Neural progenitor cell (in vitro differentiated cells): Measurements from ENCODE around the gene ACYP2.

Experiments used
- CTCF ChIP-seq: fragments of 200-600 bp; sonication (generic); IDR thresholded peaks from 2 replicates; pipeline ENCODE4 v1.5.1; 2017; ENCODE audit warnings: antibody characterized with exemption, mild to moderate bottlenecking
- EZH2 ChIP-seq: fragments of 200-600 bp; sonication (generic); IDR thresholded peaks from 2 replicates; pipeline ENCODE4 v1.6.1; 2017; ENCODE audit warnings: antibody characterized with exemption, mild to moderate bottlenecking, moderate library complexity
- EZH2phosphoT487 ChIP-seq: fragments of 200-600 bp; sonication (generic); IDR thresholded peaks from 2 replicates; pipeline ENCODE4 v1.6.1; 2017; ENCODE audit warnings: antibody characterized with exemption

- TF ChIP-seq CTCF (no peak), EZH2phosphoT487 (no peak), EZH2 (no peak)
Measured at GRCh38 chr2:54079331-54079730, 36.1 kb upstream of the ACYP2 start.
